ENCODE measurements around the gene CPXM1. TPM values are rescaled to one million over a fixed set of nuclear protein-coding genes. Genes with fewer than 3 reads are reported as not detected.

CPXM1 gene
- total RNA-seq, 2 donors from 2014 or later: 0.24 to 2.3 TPM

DNA sequence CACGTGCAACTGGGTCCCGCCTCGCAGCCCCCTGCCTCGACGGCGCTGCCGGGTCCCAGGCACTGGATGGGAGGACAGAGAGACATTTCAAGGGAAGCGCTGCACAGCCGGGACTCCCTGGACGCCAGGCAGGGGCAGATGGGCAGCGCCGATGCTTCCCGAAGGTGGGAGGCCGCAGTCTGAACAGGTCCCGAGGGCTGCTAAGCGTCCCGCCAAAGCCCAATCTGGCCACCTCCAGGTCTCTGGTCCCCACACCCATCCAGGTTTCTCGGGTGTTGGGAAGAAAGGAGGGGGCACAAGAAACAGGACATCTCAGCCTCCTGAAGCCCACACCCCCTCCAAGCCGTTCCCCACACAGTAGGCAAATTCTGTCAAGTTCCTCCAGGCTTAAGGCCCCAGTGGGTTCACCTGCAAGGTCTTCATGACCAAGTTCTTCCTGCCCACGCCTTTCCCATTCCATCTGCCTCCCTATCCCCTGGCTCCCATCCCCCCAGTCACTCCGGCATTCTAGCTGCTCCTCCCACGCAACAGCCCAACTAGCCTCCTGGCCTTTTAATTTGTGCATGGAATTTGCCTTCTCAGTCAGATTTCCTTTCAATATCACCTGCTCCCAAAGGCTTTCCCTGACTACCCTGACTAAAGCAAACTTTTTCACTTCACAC, 5.4 kb upstream of the CPXM1 start:
- DNase-seq (no peak), ATAC-seq (peak; percentile 14)
- intact Hi-C loops (cut with DNase I, micrococcal nuclease): no loop called here

DNA sequence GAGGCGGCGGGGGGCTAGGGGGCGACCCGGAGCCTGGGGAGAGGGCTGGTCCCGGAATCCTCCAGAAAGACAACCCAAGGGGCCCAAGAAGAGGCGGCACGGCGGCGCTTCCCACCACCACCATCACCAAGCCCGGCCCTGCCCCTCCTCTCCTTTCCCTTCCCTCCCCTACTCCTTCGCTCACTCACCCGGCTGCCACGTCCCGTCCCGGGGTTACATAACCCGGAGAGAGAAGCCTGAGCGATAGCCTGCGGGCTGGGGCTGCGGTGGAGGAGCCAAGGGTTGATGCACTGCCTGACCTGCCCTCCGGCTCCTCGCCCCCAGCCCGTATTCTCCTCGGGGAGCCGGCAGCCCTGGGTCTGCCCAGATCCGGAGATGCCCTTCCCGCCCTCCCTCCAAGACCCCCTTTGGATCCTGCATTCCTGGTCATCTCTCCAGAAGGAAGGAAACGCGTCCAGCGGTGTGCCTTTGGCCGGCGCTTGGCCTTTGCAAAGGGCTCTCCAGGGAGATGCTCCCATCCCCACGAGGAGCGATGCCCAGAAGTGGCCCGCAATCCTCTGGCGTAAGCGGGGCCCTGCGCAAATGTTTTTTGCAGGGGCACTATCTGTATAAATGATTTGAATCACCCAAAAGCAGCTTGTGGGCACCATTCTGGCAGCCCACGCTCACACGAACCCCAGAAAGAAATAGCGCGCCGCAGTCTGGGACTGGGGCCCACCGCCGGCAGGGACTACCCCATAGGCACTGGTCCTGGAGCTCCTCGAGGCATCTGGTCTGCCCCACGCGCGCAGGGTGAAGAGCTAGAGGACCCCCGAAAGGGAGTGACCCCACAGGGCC, 4.6 kb upstream of the CPXM1 start:
- intact Hi-C loops (cut with DNase I, micrococcal nuclease): no loop called here
- DNase-seq: no peak
- no peak for ATAC-seq

DNA sequence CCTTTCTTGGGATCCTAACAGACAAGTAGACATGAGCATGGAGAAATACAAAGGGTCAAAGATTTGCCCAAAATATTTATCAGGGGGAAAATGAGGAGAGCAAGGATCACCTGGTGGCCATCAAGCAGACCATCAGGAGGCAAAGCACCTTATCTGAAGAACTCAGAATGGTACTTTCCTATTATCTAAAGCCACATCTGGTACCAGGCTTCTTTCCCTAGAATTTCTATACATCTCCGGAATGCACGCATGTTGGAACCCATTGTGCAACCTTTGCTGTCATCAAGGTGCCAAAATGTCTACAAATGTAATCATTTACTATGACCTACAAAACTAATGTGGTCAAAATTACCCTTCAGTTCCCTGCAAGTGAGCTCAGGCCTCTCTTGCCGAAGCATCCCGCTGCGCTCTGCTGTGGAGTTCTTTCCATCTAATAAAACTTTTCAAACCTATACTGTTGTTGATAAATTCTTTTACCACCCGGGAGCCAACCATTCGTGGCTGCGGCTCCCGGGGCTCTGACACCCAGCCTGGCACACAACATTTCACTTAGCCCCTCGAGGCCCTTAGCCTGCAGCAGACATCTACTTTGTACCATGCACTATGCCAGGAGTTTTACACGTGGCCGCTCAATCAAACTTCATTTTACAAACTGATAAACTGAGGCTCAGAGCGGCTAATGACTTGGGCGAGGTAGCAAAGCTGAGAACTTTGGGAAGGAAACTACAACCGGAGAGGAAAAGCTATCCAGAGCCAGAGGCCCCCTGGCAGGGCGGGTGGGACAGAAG, 3.8 kb upstream of the CPXM1 start:
- intact Hi-C loops (cut with DNase I, micrococcal nuclease): no loop called here
- no peak for DNase-seq
- no peak for ATAC-seq

DNA sequence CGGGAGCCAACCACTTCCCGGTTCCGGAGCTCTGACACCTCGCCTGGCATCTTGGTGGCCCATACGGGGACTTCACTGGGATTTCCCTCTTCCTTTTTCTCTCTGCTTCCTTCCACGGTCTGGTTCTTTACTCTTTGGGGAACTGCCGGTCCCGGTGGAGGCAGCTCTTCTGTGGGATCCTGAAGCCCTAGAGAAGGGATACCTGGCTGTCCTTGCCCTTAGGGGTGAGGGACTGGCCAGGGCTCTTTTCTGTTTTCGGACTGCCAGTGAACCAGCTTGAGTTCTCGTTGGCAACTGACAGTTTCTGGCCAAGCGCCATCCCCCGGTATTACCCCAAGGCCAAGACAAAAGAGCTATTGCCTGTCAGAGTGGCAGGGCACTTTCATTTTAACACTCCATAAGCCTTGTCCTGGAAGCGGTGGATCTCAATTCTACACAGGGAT, 880 bp upstream of the CPXM1 start:
- intact Hi-C loops (cut with DNase I, micrococcal nuclease): no loop called here
- DNase-seq: no peak
- ATAC-seq: no peak

DNA sequence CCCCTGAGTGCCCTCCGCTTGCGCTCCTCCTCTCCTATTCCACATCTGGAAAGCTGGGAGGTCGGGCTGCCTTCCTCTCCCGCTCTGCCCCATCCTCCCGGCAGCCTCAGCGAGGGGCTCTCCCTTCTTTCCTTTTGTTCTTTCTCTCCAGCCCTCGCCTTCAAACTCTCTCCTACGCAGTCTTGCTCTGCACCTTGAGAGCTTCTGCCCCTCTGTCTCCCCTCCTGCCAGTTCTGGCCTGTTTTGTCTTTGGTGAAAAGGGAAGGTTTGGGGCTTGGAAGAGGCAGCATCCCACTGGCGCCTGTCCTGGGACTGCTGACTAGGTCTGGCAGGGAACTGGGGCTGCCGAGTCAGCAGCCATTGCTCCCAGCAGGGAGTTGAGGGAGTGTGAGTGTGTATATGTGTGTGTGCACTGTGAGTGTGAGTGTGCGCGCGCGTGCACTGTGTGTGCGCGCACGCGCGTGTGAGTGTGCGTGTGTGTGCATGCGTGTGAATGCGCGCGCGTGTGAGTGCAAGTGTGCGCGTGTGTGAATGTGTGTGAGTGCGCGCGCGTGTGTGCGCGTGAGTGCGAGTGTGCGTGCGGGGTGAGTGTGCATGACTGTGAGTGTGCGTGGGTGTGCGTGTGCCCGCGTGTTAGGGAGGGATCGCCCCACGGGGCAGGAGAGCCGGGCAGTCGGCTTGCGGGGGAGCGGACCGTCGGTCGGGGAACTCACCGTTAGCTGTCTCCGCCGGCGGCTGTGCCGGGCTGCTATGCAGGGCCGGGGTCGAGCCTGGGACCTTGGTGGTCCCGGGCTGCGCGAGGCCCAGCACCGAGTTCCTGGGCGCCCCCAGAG, 523 bp downstream of the CPXM1 start:
- intact Hi-C loops (cut with DNase I, micrococcal nuclease): no loop called here
- peak; percentile 32 for ATAC-seq
- DNase-seq: no peak

DNA sequence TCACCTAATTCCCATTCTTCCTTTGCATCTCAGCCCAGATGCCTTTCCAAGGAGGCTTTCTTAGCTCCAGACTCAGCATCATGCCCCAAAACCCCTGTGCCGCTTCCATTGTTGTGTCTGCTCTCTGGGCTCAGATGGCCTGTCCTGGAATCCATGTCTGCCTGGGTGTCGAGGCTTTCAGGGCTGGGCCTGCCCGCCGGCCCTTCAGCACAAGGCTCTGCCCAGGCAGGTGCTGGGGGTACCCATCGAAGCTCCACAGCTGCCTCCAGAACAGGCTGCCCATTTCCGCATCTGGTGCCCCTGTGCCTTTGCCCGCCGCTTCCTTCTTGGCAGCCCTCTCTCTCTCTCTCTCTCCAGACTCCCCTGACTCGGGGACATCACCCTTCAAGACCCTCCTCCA, 1.2 kb downstream of the CPXM1 start:
- intact Hi-C loops (cut with DNase I, micrococcal nuclease): no loop called here
- no peak for DNase-seq
- no peak for ATAC-seq

DNA sequence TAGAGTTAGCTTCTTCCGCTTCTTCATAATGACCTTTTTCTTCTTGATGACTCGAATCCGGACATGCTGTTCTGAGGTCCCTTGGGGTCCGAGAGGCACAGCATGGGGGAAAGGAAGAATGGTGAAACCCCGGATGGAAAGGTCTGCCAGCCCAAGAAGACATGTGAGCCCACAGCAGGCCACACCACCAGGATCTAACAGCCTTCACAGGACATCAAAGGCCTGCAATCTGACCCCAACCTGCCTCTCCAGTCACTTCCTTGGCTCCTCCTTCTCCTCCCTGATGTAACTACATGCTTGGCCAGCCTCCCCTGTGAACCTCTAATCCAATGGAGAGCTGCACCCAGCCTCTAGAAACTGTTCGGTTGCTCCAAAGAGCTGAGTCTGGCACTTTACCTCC, 1.6 kb downstream of the CPXM1 start:
- intact Hi-C loops (cut with DNase I, micrococcal nuclease): no loop called here
- no peak for ATAC-seq
- no peak for DNase-seq

DNA sequence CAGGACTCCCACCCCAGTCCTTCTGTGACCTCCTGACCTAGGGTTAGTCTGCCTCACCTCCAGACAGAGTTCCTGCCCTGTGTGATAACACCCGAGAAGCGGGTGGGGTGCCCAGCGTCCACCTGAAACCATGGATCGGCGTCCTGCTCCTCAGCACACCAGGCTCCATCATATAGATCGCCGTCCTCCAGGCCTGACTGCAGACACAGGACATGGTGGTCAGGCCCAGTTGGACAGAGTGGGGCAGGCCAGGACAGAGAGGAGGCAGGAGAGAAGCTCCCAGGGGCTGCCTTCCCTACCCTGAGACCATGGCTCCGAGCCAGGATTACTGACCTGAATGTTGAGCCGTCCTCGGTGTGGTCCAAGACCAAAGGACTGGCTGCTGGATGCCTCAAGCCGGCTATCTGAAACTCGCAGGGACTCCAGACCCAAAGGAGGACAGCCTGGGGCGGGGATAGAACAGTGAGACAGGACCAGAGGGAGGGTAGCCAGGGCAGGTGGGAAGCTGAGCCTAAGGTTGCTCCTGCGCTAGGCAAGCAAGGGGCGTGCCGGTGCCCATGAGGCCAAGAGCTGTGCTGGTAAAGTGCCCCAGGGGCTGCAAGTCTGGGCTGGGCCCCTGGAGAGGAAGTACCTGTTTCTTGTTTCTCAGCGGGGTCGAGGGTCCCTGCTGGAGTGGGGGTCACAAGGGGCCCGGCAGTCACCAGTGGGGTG, 2.2 kb downstream of the CPXM1 start:
- intact Hi-C loops (cut with DNase I, micrococcal nuclease): no loop called here

DNA sequence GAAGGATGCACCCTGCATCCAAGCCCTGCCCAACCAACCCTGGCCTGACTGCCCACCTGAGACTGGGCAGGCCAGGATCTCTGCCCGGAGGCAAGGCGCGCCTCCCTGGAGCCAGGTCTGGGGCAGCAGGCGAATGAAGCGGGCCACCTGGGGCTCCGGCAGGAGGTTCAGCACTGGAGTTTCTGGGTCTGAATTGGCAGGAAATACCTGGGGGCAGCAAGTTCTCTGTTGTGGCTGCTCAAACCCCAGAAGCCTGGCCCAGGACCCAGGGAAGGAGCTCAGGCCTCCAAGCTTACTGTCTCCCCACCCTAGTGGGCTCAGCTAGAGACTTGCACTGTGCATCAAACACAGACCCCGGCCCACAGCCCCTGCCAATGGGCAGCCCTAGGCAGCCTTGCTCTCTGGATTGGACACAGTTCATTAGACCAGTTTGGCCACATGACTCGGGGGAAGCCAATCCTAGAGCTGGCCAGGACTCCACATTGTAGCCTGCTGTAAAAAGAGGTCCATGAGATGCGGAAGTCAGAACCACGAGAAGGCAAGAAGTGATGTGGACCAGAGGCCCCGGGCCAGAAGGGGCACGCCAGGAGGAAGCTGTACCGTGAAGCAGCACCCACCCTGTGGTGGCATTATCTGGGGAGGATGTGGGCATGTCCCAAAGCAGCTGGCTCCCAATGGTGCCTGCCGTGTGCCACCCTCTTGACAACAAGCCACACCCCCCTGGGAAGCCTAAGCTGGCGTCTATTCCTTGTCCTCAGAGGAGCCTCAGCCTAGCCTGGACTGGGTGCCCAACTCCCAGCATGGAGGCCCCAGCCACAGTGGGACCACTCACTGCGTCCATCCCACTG, 3.1 kb downstream of the CPXM1 start:
- intact Hi-C loops (cut with DNase I, micrococcal nuclease): no loop called here
- DNase-seq: no peak

More for the DNA sequence above, 2.2 kb downstream of the CPXM1 start:
- DNase-seq: no peak
- no peak for ATAC-seq

DNA sequence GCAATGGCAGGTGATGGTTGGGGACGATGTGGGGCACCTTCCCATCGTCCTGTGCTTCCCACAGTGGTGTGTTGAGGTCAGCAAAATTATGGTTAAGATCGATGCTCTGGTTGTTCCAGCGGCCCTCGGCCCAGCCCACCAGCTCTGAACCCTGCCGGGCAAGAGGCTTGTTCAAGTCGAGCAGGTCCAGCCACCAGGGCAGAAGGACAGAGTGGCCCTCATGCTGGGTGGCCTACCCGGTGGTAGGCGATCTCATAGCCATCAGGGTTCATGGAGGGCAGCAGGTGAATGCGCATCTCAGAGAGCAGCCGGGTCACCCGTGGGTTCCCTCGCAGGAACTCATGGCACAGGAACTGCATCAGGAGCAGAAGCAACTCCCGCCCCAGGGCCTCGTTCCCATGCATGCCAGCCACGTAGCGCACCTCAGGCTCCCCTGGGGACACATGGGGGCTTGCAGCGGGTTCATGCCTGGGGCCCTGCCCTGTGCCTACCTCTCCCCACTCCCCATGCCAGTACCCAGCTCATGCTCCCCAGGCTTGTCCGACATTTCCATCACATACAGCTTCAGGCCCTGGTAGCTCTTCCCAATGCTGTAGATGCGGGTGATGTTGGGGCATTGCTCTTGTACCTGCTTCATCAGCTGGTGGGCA, 4.3 kb downstream of the CPXM1 start:
- no peak for DNase-seq
- ATAC-seq: no peak
- intact Hi-C loops (cut with DNase I, micrococcal nuclease): no loop called here

More for the DNA sequence above, 3.1 kb downstream of the CPXM1 start:
- no peak for ATAC-seq

DNA sequence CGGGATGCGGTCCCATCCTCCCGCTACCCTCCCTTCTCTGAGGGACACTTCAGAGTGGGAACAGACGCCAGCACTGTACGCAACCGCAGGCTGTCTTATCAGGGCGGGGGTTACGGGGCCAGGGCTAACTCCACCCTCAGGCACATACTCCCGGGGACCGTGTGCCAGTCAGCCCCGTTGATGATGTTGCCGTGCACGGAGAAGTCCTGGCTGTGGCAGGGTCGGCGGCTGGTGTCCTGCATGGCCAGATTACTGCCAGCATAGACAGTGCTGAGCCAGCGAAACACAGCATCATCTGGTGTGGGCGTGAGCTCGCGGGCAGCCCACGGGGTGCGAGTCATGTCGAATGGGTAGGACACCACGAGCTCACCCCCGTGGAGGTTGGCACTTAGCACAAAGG, 5.0 kb downstream of the CPXM1 start:
- intact Hi-C loops (cut with DNase I, micrococcal nuclease): no loop called here
- no peak for DNase-seq
- no peak for ATAC-seq

DNA sequence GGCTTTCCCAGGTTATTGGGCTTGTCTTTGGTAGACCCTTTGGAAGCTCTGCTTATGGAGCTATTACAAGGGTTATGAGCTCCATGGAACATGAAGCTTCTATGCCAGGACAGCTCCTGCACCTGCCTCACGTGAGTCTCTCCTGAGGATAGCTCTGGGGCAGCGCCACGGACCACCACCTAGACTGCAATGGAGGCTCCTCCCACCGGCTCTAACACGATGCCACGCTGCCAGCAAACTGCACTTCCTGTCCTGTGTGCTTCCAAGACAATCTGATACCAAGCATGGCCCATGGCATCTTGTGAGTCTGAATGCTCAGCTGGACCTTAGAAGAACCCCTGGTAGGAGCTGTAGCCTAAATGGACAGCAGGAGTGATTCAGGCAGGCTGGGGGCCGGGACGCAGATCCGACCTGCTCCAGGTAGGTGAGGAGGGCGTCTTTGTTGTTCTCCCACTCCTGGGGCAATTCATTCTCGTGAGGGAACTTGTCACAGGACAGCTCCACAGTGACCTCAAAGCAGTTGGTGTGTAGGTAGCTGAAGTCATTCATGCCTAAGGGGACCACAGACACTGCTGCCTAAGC, 5.5 kb downstream of the CPXM1 start:
- DNase-seq: no peak
- intact Hi-C loops (cut with DNase I, micrococcal nuclease): no loop called here
- no peak for ATAC-seq

DNA sequence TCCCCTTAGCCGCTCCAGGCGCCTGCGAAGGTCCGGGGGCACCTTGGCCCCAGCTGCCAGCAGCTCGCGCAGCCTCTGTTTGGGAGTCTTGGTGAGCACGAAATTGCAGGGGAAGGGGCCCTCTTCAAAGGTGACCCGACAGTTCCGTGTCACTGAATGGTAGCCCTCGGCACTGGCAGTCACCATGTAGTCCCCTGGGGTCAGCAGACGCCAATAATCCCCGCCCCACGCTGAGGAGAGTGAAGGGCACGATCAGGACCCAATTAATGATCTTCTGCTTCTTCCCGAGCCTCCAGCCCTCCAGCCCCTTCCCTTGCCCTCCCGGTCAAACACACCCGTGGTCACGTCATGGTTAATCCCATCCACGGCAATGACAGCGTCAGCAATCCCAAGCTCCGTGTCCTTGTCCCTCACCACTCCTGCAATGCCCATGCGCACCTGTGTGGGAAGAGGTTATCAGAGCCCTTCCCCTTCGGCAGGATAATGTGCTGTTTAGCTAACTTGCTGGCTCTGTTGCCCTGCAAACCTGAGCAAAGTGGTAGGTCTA, 6.2 kb downstream of the CPXM1 start:
- ATAC-seq (no peak), DNase-seq (no peak)
- intact Hi-C loops (cut with DNase I, micrococcal nuclease): no loop called here

DNA sequence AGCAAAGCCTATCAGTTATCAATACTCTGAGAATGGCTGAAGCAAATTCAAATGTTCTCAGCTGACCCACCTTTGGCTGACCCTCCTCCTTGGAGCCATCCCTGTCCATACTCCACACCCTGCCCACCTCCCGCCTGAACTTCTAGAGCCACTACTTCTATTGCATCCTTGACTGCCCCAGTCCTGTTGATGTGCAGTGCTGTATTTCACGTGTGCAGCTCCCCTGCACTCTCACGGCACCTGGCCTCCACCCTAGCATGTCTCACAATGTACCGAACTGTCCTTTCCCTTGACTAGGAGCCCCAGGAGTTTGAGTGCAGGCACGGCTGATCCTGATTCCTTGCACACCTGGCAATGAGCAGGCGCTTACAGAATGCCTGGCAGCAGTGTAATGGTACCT, 7.0 kb downstream of the CPXM1 start:
- intact Hi-C loops (cut with DNase I, micrococcal nuclease): no loop called here
- DNase-seq (no peak), ATAC-seq (no peak)

DNA sequence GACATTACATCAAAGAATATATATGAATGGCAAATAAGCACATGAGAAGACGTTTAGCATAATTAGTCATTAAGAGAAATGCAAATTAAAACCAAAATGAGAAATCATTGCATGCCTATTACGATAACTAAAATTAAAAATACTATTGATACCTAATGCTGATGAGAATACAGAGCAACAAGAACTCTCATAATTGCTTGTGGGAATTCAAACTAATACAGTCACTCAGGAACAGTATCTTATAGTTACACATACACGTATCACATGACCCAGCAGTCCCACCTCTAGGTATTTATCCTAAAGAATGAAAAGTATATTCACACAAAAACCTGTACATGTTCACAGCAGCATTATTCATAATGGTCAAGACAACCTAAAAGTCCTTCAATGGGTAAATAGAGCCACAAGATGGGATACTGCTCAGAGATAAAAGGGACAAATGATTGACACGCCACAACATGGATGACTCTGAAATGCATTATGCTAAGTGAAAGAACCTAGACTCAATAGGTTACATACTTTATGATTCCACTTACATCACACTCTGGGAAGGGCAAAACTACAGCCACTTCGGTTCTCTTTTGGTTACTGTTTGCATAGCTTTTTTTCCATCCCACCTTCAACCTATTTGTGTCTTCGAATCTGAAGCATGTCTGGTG, 16.4 kb downstream of the CPXM1 start:
- ATAC-seq: no peak
- intact Hi-C loops (cut with DNase I, micrococcal nuclease): no loop called here
- DNase-seq: no peak

DNA sequence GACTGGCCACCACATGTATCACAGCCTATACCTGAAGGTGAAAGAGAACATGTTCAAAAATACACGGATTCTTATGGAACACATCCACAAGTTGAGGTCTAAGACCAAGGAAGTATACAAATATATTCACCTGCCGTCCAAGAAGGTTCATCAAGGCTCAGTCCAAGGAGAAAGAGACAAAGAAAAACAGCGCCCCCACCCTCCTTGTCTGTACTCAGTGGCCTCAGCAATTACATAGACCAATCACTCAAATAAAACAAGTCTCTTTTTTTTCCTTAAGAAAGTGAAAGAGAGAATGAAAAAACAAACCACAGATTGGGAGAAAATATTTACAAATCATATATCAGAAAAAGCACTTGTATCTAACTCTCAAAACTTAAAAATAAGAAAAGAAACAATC, 19.5 kb downstream of the CPXM1 start:
- DNase-seq (no peak), ATAC-seq (no peak)
- intact Hi-C loops (cut with DNase I, micrococcal nuclease): no loop called here
